HG02588 (cell line): ENCODE data around the gene CHCHD10.

Experiments
- ATAC-seq: cut with Tn5 transposase; IDR thresholded peaks from one replicate; pipeline ENCODE4 v1.9.1; 2021; ENCODE audit warnings: mild to moderate bottlenecking, moderate library complexity; ENCODE audit not compliant: unreplicated experiment

CHCHD10 gene

DNA sequence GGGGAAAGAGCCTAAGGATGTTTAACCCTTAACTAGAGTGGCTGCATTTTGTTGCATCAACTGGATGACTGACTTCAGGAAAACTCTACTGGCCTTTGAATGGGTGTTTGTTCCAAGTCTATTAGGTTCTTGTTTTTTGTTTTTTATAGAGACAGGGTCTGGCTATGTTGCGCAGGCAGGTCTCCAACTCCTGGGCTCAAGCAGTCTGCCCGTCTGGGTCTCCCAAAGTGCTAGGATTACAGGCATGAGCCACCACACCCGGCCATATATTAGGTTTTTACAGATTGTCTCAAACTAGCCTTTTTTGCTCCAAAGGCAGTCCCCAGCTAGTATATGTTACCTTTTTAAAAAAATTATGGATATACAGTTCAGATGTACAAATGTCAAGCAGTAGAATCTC lies 20.1 kb upstream of the CHCHD10 start:
- ATAC-seq = no peak

DNA sequence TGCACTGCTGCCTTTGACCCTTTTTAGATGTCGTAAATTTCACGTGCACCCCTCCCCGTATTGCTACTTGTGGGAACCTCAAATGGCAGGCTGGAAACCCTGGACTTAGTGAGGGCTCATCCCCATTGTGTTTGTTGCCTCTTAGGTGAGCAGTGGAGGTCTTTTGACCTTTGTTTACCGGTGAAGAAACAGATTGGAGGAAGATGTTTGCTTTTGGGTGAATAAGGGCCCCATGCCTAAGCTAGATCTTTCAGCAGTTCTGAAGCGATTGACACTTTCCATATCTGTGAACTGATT lies 19.8 kb upstream of the CHCHD10 start:
- peak; percentile 3 for ATAC-seq

GRCh38 chr22:23786752-23787599 lies 19.2 kb upstream of the CHCHD10 start, which contains the start of gene SMARCB1:
Gene SMARCB1 (plus strand): TSS chr22:23786966. CDS start chr22:23787170, 204 bp downstream.
- ATAC-seq = peak; percentile 66

- ATAC-seq = no peak
These were observed 18.5 kb upstream of the CHCHD10 start for GRCh38 chr22:23786261-23786710.

DNA sequence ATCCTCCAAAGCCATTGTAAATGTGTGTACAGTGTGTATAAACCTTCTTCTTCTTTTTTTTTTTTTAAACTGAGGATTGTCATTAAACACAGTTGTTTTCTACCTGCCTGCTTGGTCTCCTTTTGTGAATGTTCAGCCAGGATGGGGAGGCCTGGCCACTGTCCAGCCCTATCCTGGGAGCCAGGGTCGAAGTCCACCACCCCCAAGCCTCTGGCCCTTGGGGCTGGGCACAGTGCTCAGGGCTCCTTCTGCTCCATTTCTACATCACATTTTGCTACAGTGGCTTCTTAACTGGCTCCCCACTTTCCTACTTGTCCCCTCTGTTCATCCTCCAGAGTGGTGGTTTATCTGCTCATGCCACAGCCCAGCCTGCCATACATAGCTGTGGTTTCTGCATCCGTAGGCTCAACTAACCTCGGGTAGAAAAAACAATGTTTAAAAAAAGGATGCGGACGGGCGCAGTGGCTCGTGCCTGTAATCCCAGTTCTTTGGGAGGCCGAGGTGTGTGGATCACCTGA lies 16.5 kb upstream of the CHCHD10 start:
- no peak for ATAC-seq

GRCh38 chr22:23783265-23784150 lies 15.7 kb upstream of the CHCHD10 start:
- ATAC-seq = no peak

DNA sequence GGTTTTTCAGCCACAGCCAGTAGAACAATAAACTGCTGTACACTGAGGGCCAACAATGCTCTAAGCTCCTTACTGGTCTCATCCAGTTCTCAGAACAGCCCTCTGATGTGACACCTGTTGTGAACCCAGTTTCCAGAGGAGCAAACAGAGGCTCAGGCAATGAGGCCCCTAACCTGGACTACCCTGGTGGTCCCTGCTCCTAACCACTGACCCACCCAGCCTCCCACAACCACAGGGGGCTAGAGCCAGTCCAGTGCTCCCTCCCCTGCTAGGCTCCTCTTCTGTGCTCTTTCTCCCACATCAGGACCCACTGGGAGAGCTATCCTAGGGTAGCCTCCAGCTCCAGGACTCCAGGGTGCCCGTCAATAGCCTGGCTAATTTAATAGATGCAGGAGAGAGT lies 14.9 kb upstream of the CHCHD10 start:
- no peak for ATAC-seq

GRCh38 chr22:23782252-23782651 lies 14.5 kb upstream of the CHCHD10 start:
- ATAC-seq = no peak

DNA sequence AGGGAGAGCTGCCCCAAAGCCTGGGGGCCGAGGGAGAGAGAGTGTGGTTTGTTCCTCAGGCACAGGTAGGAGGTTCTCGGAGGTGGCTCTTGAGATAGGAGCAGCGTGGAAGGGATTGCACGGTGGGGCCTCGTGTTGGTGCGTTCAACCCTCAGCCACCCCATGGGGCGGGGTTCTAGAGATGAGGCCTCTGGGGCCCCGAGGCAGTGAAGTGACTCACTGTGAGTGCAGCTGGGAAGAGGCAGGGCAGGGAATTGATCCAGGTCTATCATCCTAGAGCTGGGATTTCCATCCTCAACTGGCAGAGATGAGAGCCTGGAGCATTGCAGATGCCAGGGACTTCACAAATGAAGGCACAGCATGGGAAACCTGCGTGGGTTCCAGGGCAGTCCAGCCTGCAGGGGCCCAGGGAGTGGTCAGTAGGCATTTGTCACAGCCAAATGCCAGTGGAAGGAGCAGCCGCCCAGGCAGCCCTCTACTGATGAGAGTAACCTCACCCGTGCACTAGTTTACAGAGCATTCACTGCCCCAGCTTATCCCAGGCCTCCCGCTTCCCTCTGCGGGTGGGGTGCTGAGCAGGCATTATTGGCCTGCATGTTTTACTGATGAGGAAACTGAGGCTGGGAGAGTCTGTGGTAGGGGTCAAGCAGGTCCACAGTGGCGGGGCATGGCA lies 13.9 kb upstream of the CHCHD10 start:
- ATAC-seq = no peak

GRCh38 chr22:23781065-23781464 lies 13.3 kb upstream of the CHCHD10 start:
- ATAC-seq = no peak

DNA sequence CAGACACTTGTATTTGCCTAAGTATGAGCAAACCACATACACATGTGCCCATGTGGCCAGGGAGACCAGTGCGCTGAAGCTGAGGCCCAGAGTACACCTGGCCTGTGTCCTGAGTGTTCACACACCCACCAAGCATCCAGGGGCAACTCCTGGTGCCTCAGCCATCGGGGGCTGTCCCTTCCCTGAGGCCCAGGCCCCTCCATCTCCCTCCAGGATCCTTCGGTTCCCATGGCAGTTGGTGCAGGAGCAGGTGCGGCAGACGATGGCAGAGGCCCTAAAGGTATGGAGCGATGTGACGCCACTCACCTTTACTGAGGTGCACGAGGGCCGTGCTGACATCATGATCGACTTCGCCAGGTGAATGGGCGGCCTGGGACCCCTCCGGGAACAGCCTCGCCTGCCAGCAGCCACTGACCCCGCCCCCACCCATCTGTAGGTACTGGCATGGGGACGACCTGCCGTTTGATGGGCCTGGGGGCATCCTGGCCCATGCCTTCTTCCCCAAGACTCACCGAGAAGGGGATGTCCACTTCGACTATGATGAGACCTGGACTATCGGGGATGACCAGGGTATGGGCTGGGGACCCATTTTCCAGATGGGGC lies 12.5 kb upstream of the CHCHD10 start:
- ATAC-seq = no peak

GRCh38 chr22:23779731-23780130 lies 12.0 kb upstream of the CHCHD10 start:
- no peak for ATAC-seq

GRCh38 chr22:23779083-23779482 lies 11.3 kb upstream of the CHCHD10 start:
- no peak for ATAC-seq

DNA sequence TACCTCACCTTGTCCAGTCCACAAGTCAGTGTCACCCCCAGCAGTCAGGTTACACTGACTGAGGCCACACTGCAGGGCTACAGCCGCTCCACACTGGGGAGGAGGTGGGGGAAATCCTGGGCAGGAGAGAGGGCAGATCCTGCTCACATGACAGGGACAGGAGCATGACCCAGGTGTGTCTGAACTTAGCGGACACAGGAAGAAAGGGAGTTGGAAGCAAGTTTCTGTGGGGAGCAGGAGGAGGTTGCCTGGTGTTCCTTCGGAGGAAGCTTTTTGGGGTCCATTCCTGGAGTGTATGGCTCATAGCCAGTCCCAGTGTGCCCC lies 10.8 kb upstream of the CHCHD10 start:
- no peak for ATAC-seq

GRCh38 chr22:23777776-23778576 lies 10.2 kb upstream of the CHCHD10 start:
- ATAC-seq = no peak

- ATAC-seq = no peak
These were observed 8.1 kb upstream of the CHCHD10 start for GRCh38 chr22:23775779-23776375.

DNA sequence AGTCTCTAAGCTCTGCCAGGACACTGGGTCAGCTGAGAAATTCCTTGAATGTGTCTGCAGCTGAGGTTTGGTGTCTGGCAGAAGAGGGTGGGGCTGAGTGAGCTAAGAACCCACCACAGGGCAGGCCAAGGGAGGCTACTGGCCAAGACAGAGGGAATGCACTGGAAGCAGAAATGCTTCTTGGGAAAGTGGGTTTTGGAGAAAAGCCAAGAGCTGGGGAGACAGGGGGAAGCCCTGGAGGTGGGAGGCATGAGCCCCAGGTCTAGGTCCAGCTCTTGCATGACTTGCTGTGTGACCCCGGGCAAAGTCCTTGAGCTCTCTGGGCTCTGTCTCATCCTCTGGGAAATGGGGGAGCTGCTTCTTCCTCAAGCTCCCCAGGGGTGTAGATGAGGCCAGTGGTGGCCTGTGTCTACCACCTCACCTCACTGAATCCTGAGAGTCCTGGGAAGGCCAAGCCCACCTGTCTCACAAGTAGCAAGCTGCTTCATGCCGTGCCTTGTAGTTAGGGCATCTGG lies 7.2 kb upstream of the CHCHD10 start:
- ATAC-seq = no peak

DNA sequence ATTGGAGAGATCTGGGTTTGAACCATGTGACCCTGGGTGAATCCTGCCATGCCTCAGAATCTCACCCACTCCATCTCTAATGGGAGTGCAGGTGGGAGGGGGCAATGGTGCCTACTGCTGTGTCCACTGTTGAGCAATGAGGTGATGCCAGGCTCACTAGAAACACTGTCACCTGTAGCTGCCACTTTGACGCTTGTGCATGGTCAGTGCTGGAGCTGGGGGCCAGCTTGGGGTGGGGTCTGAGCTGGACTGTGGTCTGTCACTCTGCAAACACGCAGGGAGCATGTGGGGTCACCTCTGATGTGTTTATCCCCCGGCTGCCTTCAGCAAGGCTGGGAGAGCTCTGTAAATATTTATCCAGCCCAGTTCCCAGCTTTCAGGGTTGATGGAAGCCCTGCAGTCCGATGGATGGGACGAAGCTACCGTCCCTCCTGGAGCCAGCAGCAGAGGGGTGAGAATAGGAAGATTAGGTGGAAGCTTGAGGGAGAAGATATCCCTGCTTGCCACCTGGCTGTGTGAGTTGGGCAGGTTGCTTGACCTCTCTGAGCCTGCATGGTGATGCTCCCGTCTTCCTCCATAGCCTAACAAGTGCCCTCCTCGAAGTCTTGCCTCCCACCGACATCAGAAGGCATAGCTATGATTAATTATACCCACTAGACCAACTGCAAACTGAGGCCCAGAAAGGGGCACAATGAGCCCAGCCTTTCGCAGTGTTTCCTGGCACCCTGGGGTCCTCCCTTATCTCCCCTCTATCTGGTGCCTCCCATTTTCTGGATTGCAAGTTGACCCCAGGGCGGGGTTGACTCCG lies 6.5 kb upstream of the CHCHD10 start:
- no peak for ATAC-seq
